Inferior parietal cortex (tissue), 1 donor: ENCODE results near the gene NKX1-1.
A peak's percentile ranks its signal among the peaks of the same experiment; 100 is the strongest.

ENCODE experiments used
- DNase-seq: peaks from one replicate; pipeline ENCODE4 v3.0.0-alpha.2; 2016; ENCODE audit errors: extremely low spot score

The NKX1-1 gene

DNA sequence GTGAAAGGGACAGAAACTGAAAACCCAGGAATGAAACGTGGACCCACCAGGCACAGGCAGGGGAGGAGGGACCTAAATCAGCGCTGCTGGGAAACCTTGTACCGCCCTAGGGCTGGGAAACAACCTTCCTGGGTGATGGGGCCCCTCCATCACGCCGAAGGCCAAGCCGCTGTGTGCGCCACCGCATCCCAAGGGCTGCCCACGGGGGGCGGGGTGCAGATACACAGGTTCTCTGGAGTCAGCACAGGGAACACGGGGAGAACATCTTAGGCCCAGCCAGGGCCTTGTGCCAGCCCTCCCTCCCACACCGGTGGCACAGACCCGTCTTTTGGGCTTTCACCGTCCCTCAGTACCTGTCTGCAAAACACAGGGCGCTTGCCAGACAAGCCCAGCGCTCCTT is 46.3 kb downstream of the NKX1-1 start:
- DNase-seq = no peak

DNA sequence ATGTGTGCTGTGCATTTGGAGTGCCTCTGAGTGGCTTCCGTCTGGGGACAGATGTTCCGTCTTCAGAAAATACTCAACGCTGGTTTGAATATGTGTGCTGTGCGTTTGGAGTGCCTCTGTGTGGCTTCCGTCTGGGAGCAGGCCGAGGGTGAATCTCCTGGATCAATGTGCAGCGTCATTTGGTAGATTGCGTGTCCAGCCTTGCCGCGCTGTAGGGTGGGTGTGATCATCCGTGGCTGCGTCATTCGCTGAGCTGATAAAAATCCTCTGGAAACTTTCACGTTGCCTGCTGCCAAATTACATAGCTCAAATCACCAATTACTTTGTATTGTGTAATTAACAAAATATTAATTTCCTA is 47.1 kb downstream of the NKX1-1 start:
- no peak for DNase-seq

DNA sequence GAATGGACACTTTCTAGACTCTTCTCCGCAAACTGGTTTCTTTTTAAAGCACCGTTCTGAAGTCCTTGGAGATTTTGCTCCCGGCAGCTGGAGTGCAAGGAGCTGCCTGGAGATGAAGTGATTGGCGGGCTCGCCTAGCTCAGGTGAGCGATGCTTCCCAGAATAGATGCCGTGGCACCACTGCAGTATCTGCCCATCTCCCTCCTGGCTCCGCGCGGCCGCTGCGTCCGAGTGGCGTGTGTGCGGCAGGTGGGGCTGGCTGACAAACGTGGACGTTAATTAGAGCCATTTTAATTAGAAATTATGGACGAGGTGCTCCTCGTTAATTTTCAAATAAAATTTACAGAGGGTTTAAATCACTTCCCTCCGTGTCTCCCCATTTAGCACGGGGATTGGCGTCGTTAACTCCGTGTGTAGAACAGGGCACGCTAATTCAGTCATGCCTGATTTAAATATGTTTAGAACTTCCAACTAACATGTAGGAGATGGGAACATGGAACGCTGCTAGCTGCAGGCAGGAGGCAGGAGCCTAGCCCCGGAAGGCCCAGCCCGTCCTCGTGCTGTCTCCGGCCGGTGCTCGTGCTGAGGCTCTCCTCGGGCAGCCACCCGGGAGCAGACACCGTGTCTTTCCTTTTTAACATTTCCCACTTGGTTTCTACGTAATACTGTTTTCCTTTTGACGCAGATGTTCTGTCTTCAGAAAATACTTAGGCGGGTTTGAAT is 47.7 kb downstream of the NKX1-1 start:
- DNase-seq = no peak

DNA sequence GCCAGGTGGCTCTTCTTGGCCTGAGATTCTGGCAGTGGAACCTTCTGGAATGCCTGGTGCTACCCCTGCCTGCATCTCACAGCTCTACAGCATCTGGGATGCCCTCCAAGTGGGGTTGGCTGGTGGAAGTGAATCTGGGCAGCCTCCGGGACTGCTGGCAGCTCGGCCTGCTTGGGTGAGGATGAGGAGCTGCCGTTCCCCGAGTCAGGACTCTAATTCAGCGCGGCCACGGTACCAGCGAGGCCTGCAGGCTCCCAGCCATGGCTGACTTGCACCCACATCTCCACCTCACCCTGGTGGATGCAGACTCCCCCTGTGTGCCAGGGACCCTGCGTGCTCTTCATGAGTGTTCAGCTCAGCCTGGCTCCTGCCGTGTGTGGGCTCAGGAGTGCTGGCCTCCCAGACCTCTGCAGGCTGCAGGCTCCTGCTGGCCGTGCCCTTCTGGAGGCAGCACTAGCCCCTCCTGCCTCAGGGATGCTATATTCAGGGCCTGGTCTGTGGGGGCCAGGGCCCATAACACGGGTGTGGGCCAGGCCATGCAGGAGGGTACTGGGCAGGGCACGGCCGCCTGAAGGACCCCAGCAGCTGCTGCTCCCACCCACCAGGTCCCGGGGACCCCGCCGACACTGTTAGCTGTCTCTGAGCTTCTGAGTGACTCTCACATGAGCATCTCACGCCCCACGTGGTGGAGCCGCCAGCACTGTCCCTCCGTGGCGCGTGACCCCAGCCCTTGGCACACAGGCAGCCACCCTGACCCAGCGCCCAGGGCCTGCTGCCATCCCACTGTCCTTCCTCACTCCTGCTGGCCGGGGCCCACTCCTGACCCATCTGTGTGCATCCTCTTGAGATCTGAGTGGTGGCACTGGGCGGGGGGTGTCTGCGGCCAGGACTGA is 48.6 kb downstream of the NKX1-1 start:
- peak; percentile 17 for DNase-seq

DNA sequence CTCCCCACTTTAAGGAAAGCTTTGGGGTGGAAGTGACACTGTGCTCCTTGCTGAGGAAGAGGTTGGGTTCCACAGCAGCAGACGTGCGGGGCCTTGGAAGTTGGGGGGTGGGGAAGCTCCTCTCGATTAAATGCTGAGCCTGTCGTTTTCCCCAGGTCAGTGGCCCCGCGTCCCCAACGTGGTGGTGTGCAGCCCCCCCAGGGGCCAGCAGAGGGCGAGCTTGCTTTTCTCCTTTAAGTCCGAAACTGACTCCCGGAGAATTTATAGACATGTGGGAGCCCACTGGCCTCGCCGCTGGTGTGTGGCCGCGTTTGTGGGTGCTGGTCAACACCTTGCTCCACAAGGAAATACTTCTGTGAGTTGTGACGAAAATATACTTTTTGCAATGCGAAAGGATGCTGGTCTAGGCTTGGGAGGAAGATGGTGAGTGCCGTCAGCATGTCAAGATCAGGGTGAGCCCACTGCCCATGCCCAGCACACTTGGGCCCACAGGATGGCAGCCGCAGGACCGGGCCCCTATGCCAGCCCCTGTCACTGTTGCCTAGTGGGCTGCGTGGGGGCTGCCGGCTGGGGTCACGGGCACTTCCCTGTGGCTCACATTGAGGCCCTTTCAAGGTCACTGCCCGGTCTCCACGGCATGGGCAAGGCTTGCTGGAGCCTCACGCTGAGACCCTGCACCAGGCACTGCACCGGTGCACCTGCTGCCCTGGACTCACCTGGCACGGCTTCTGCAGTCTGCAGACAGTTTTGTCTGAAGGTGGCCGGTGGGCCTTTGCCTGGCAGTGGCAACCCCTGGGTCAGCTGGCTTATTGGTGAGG is 49.9 kb downstream of the NKX1-1 start:
- peak; percentile 75 for DNase-seq

GRCh38 chr4:1355378-1355777 is 50.9 kb downstream of the NKX1-1 start:
- DNase-seq = no peak

DNA sequence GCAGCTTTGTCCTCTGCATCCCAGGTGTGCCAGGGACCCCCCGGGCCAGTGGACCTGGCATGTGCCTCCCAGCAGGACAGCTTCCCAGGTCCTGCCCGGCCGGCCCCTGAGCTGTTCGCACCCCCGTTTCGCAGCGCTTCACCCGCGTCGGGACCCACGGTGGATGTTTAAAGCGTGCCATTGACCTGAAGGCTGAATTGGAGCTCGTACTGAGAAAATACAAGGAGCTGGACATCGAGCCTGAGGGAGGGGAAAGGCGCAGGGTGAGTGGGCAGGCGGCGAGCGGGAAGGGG is 51.3 kb downstream of the NKX1-1 start:
- no peak for DNase-seq

DNA sequence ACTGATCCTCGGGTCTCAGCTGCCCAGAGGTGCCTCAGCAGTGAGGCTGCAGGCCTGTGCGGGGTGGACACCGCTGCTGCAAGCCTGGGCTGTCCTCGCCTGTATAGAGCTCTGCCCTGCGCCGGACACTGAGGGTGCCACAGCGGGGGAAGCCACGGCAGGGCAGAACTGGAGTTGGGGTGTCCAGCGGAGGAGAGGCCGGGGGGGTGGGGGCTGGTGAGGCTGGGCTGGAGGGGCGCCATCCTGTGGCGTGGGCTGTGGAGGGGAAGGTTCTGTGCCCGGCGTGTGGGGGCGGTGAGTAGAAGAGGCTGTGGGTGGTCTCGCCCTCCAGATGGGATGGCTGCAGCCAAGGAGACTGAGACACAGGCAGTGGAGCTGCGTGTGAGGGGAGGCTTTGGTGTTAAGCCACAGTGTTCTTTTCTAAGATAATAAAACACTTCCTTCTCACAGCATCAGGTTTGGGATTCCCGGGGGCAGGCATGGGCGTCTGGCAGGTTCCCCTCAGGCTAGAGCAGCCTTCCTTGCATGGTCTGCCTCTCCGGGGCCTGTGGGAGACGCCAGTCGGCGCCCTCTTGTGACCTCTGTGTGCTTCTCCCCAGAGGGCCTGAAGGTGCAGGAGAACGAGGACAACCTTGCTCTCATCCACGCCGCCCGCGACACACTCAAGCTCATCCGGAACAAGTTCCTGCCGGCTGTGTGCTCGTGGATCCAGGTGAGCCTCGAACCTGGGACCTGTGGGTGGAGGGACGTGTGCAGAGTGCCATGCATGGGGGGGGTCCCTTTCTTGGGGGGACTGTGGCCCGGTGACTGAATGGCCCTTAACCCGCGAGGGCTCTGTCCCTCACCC is 51.9 kb downstream of the NKX1-1 start:
- no peak for DNase-seq

DNA sequence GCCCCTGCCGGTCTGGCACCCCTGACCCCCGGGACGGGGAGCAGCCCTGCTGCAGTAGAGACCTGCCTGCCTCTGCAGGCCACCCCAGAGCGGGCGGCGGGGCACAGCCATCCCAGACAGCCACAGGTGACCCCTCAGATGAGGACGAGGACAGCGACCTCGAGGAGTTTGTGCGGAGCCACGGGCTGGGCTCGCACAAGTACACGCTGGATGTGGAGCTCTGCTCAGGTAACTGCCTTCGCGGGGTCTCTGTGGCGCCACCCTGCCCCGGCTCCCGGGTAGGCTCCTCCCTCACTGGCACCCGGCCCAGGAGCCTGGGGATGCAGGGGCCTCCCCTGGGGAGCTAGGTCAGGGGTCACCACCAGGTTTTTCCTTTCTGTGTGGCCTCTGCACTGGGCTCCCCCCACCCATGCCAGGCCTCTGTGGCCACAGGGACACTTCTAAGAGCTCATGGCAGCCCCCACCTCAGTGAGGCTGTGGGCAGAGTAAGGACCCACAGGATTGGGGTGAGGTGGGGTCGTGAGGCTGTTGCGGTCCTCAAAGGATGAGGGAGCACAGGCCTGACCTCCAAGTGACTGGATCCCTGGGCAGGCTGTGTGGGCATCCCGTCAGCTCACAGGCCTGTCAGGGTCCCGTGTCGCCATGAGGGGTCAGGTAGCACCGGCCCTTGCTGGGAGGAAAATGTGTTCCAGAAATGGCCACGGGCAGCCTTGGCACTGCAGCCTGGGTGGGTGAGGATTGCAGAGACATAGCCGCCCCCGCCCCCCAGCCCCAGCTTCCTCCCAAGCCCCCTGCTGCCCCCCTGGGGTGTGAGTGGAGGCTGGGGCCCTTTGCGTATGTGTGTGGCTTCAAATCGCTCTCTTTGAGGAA is 52.8 kb downstream of the NKX1-1 start:
- DNase-seq = no peak
